Measurements from ENCODE around the gene ALPL. TPM values are rescaled to one million over a fixed set of nuclear protein-coding genes. Genes with fewer than 3 reads are reported as not detected.

The ALPL gene
- total RNA-seq, 1 experiment from 2014 or later: not detected

- Histone ChIP-seq H2AFZ (no peak overlapping the region), H3F3A (ENCODE audit: insufficient read depth, low read depth) (no peaks in the 10 kb centered on the region), H3K27me3 (ENCODE audit: insufficient read depth, low read depth) (no peaks in the 10 kb centered on the region), H3K79me2 (ENCODE audit: low read depth) (no peaks in the 10 kb centered on the region), H3K4me3 (no peak overlapping the region), H3K36me3 (ENCODE audit: low read depth) (no peaks in the 10 kb centered on the region), H3K4me1 (replicated peaks; ENCODE audit: insufficient read depth) (no peaks in the 10 kb centered on the region), H3K27ac (no peak overlapping the region), H3K4me2 (no peak overlapping the region), H3K9me3 (ENCODE audit: insufficient read depth, low read depth) (no peaks in the 10 kb centered on the region), H3K9me2 (ENCODE audit: insufficient read depth) (no peaks in the 10 kb centered on the region), H4K20me1 (ENCODE audit: insufficient read depth) (no peaks in the 10 kb centered on the region)
- no TSS peak for BruUV-seq (replicated peaks)
- intact Hi-C loops (cut with micrococcal nuclease; ENCODE audit: unreplicated experiment): no loop called here
- CTCF ChIA-PET: interaction anchor here (0.6 kb wide), 1 partner anchor 755 kb away, joined by 3 read pairs; no protein-coding TSS in a partner anchor
- TF ChIP-seq CTCF (conservative IDR thresholded peaks at IDR 0.05) (no peak), EZH2 (IDR thresholded peaks at IDR 0.05; ENCODE audit: low read depth) (no peak)
- POLR2A ChIA-PET (ENCODE audit: unreplicated experiment): no interaction called here
- DNase-seq: no peak
Observed at GRCh38 chr1:21544095-21544494, 34.9 kb downstream of the ALPL start.

GRCh38 chr1:21546122-21546825, 37.1 kb downstream of the ALPL start:
- Histone ChIP-seq H3K4me1 (replicated peaks; ENCODE audit: insufficient read depth) (no peaks in the 10 kb centered on the region), H3F3A (ENCODE audit: insufficient read depth, low read depth) (no peaks in the 10 kb centered on the region), H2AFZ (no peak overlapping the region), H3K4me3 (no peak overlapping the region), H3K4me2 (no peak overlapping the region), H3K9me3 (ENCODE audit: insufficient read depth, low read depth) (no peaks in the 10 kb centered on the region), H3K9me2 (ENCODE audit: insufficient read depth) (no peaks in the 10 kb centered on the region), H3K36me3 (ENCODE audit: low read depth) (no peaks in the 10 kb centered on the region), H3K27ac (no peak overlapping the region), H4K20me1 (ENCODE audit: insufficient read depth) (no peaks in the 10 kb centered on the region), H3K27me3 (ENCODE audit: insufficient read depth, low read depth) (no peaks in the 10 kb centered on the region), H3K79me2 (ENCODE audit: low read depth) (no peaks in the 10 kb centered on the region)
- ChIA-PET CTCF (no interaction called here), POLR2A (ENCODE audit: unreplicated experiment) (no interaction called here)
- no peak for DNase-seq
- BruUV-seq (replicated peaks): no TSS peak
- intact Hi-C loops (cut with micrococcal nuclease; ENCODE audit: unreplicated experiment): no loop called here
- TF ChIP-seq CTCF (conservative IDR thresholded peaks at IDR 0.05) (no peak), EZH2 (IDR thresholded peaks at IDR 0.05; ENCODE audit: low read depth) (no peak)

GRCh38 chr1:21547876-21548275, 38.7 kb downstream of the ALPL start:
- Histone ChIP-seq H3K79me2 (ENCODE audit: low read depth) (no peaks in the 10 kb centered on the region), H3K27ac (no peak overlapping the region), H3K36me3 (ENCODE audit: low read depth) (no peaks in the 10 kb centered on the region), H3K9me3 (ENCODE audit: insufficient read depth, low read depth) (no peaks in the 10 kb centered on the region), H3K9me2 (ENCODE audit: insufficient read depth) (no peaks in the 10 kb centered on the region), H2AFZ (no peak overlapping the region), H3K4me1 (replicated peaks; ENCODE audit: insufficient read depth) (no peaks in the 10 kb centered on the region), H4K20me1 (ENCODE audit: insufficient read depth) (no peaks in the 10 kb centered on the region), H3K4me2 (no peak overlapping the region), H3F3A (ENCODE audit: insufficient read depth, low read depth) (no peaks in the 10 kb centered on the region), H3K27me3 (ENCODE audit: insufficient read depth, low read depth) (no peaks in the 10 kb centered on the region), H3K4me3 (no peak overlapping the region)
- TF ChIP-seq CTCF (conservative IDR thresholded peaks at IDR 0.05) (no peak), EZH2 (IDR thresholded peaks at IDR 0.05; ENCODE audit: low read depth) (no peak)
- DNase-seq: no peak
- no TSS peak for BruUV-seq (replicated peaks)
- intact Hi-C loops (cut with micrococcal nuclease; ENCODE audit: unreplicated experiment): no loop called here
- CTCF ChIA-PET: no interaction called here
- POLR2A ChIA-PET (ENCODE audit: unreplicated experiment): no interaction called here
